ENCODE data around the gene RAB40B. TPM values are rescaled to one million over a fixed set of nuclear protein-coding genes. Genes with fewer than 3 reads are reported as not detected.

RAB40B gene
- total and polyA plus RNA-seq, 11 donors: 10.9 to 37.7 (median 21.9) TPM

GRCh38 chr17:82677353-82677925 is 21.1 kb downstream of the RAB40B start:
- H3K9me3 ChIP-seq: peaks cover 0 to 16% (median 7%) of the 10 kb centered on the region in 12 donors
- DNase-seq: peak in 1 of 5 donors; percentile 18
- intact Hi-C loops (cut with DNase I): loop anchor here in 2 of 10 donors (5.0 to 10.0 kb wide), 2 partner anchors 87 to 90 kb away; no protein-coding TSS in a partner anchor
- peaks cover 0 to 10% (median 0%) of the 10 kb centered on the region in 12 donors for H3K4me1 ChIP-seq
- H3K4me3 ChIP-seq: no peak overlapping the region
- H3K27ac ChIP-seq: no peak overlapping the region
- H3K36me3 ChIP-seq: no peaks in the 10 kb centered on the region
- no peaks in the 10 kb centered on the region for H3K27me3 ChIP-seq
- no peak for ATAC-seq
- 89 to 91% (median 90%) methylated on average over 23 of the region's 23 CpGs for WGBS, 4 donors
- TF ChIP-seq CTCF (IDR thresholded peaks at IDR 0.05) (no peak), POLR2A (IDR thresholded peaks at IDR 0.05) (no peak)

GRCh38 chr17:82675476-82676245 is 22.8 kb downstream of the RAB40B start:
- ATAC-seq (no peak), DNase-seq (peak in 1 of 5 donors; percentile 17)
- H3K4me3 ChIP-seq: no peak overlapping the region
- no peak for TF ChIP-seq CTCF (IDR thresholded peaks at IDR 0.05)
- intact Hi-C loops (cut with DNase I): loop anchor here in 2 of 10 donors (5.0 to 10.0 kb wide), 2 partner anchors 89 to 92 kb away; no protein-coding TSS in a partner anchor
- H3K27ac ChIP-seq: peak overlapping the region in 2 of 12 donors; percentile 4 to 22
- H3K4me1 ChIP-seq: peaks cover 0 to 11% (median under 1%) of the 10 kb centered on the region in 12 donors
- 83 to 85% (median 84%) methylated on average over 17 to 18 of the region's 18 CpGs for WGBS, 4 donors
- H3K27me3 ChIP-seq: no peaks in the 10 kb centered on the region
- H3K9me3 ChIP-seq: no peaks in the 10 kb centered on the region
- no peaks in the 10 kb centered on the region for H3K36me3 ChIP-seq

GRCh38 chr17:82674656-82675475 is 23.6 kb downstream of the RAB40B start:
- ATAC-seq (peak in 3 of 4 donors; percentile 40 to 83 (median 51)), DNase-seq (peak in 1 of 5 donors; percentile 43)
- Histone ChIP-seq H3K4me1 (peaks cover 0 to 19% (median 5%) of the 10 kb centered on the region in 12 donors), H3K9me3 (no peaks in the 10 kb centered on the region), H3K36me3 (no peaks in the 10 kb centered on the region), H3K4me3 (no peak overlapping the region), H3K27ac (peak overlapping the region in 3 of 12 donors; percentile 4 to 33 (median 30)), H3K27me3 (no peaks in the 10 kb centered on the region)
- no peak for TF ChIP-seq POLR2A (IDR thresholded peaks at IDR 0.05)
- no peak for TF ChIP-seq CTCF (IDR thresholded peaks at IDR 0.05)
- WGBS, 4 donors: 72 to 78% (median 76%) methylated on average over 20 of the region's 20 CpGs
- intact Hi-C loops (cut with DNase I): loop anchor here in 2 of 10 donors (5.0 to 10.0 kb wide), 2 partner anchors 90 to 92 kb away; no protein-coding TSS in a partner anchor

All from heart left ventricle (tissue), 16 donors.